GM19372 (cell line): ENCODE data around the gene MT1M.

Experiments used
- ATAC-seq: cut with Tn5 transposase; IDR thresholded peaks from one replicate; pipeline ENCODE4 v1.9.1; 2021; ENCODE audit warnings: mild to moderate bottlenecking, low read depth, moderate library complexity; ENCODE audit not compliant: unreplicated experiment

MT1M gene

GRCh38 chr16:56625943-56626654 lies 6.4 kb upstream of the MT1M start:
- peak; percentile 7 for ATAC-seq

- no peak for ATAC-seq
Measured at GRCh38 chr16:56626685-56627084, 5.8 kb upstream of the MT1M start.

GRCh38 chr16:56628486-56629350 lies 3.7 kb upstream of the MT1M start:
- ATAC-seq: no peak

GRCh38 chr16:56629531-56629930 lies 2.9 kb upstream of the MT1M start:
- no peak for ATAC-seq

GRCh38 chr16:56630134-56630533 lies 2.3 kb upstream of the MT1M start:
- ATAC-seq: peak; percentile 71

GRCh38 chr16:56631197-56631596 lies 1.3 kb upstream of the MT1M start:
- ATAC-seq: no peak

GRCh38 chr16:56631832-56632155 lies 665 bp upstream of the MT1M start:
- ATAC-seq: no peak

GRCh38 chr16:56632848-56633365 lies 448 bp downstream of the MT1M start:
- ATAC-seq: no peak

GRCh38 chr16:56633535-56633934 lies 1.1 kb downstream of the MT1M start:
- ATAC-seq: no peak

GRCh38 chr16:56634715-56635440 lies 2.4 kb downstream of the MT1M start:
- ATAC-seq: no peak

- ATAC-seq: no peak
Measured at GRCh38 chr16:56635441-56635967, 3.0 kb downstream of the MT1M start.

GRCh38 chr16:56636616-56637413 lies 4.4 kb downstream of the MT1M start:
- ATAC-seq: no peak

- no peak for ATAC-seq
Measured at GRCh38 chr16:56637814-56638750, 5.6 kb downstream of the MT1M start, which contains the start of gene MT1A. Gene MT1A, plus strand, starts transcription at chr16:56638666. Its CDS starts 73 bp downstream, at chr16:56638739.

GRCh38 chr16:56639045-56639444 lies 6.6 kb downstream of the MT1M start:
- no peak for ATAC-seq

GRCh38 chr16:56640076-56640475 lies 7.6 kb downstream of the MT1M start:
- no peak for ATAC-seq

GRCh38 chr16:56641166-56641565 lies 8.7 kb downstream of the MT1M start:
- ATAC-seq: no peak

GRCh38 chr16:56643080-56643778 lies 10.8 kb downstream of the MT1M start:
- peak; percentile 82 for ATAC-seq

GRCh38 chr16:56643833-56644232 lies 11.4 kb downstream of the MT1M start:
- no peak for ATAC-seq
